HL-60 (cell line): ENCODE data around the gene ALX3.

Experiments
- GABPA ChIP-seq: IDR thresholded peaks from 2 replicates; pipeline ENCODE4 v1.6.1; 2012; ENCODE audit warnings: low read depth
- POLR2AphosphoS5 ChIP-seq: IDR thresholded peaks from 2 replicates; pipeline ENCODE4 v1.6.1; 2012; ENCODE audit warnings: low read depth
- TF ChIP-seq, protein P1 (sequence below): IDR thresholded peaks from one replicate; pipeline ENCODE4 v1.5.1; 2011; ENCODE audit warnings: low read length, control low read depth, inconsistent platforms; ENCODE audit not compliant: insufficient read depth

DNA sequence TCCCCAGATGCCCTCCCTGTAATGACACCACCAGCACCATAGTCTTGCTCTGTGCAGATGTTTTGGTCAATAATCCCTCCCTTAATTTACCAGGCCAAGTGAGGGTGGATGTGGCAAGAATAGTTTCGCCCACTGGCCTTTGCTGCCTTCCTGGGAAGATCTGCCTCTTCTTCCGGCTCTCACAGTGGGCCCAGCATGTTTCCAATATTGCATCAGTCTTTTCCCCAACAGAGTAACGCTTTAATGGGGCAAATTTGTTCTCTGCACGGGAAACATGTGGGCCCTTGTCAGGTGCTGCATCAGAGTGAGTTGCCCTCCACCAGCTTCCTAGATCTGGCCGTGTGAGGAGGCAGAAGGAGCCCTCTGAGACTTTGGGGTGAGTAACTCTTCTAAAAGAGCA, 12.0 kb upstream of the ALX3 start:
- TF ChIP-seq, protein P1, sequence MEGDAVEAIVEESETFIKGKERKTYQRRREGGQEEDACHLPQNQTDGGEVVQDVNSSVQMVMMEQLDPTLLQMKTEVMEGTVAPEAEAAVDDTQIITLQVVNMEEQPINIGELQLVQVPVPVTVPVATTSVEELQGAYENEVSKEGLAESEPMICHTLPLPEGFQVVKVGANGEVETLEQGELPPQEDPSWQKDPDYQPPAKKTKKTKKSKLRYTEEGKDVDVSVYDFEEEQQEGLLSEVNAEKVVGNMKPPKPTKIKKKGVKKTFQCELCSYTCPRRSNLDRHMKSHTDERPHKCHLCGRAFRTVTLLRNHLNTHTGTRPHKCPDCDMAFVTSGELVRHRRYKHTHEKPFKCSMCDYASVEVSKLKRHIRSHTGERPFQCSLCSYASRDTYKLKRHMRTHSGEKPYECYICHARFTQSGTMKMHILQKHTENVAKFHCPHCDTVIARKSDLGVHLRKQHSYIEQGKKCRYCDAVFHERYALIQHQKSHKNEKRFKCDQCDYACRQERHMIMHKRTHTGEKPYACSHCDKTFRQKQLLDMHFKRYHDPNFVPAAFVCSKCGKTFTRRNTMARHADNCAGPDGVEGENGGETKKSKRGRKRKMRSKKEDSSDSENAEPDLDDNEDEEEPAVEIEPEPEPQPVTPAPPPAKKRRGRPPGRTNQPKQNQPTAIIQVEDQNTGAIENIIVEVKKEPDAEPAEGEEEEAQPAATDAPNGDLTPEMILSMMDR, result no peak
- TF ChIP-seq POLR2AphosphoS5 (no peak), GABPA (no peak)
